Common myeloid progenitor, CD34-positive (primary cell): ENCODE data around the gene STRIT1. TPM values are rescaled to one million over a fixed set of nuclear protein-coding genes. Genes with fewer than 3 reads are reported as not detected.
A peak's percentile ranks its signal among the peaks of the same experiment; 100 is the strongest.

ENCODE experiments used
- CTCF ChIA-PET: fragments of 350-600 bp; sonication (Branson Sonifier 250); formaldehyde crosslinking; loops from one replicate; lab custom pipeline; 2021; ENCODE audit warnings: antibody characterized with exemption; lab: Charles Lee
- POLR2A ChIA-PET: fragments of 350-600 bp; sonication (Branson Sonifier 250); formaldehyde crosslinking; loops from one replicate; lab custom pipeline; 2021; ENCODE audit warnings: antibody characterized with exemption; lab: Charles Lee
- DNase-seq, 3 donors: peaks; one replicate each; pipeline versions ENCODE4 v3.0.0 to v3.0.0-alpha.2; 2013
- H3K27ac ChIP-seq, 2 experiments: 1 replicate in 1 of 2; 2 replicates in 1 of 2; pipeline ENCODE4 v1.7.0; 2013; ENCODE audit warnings: inconsistent platforms in 2 of 2, low read length in 2 of 2, mild to moderate bottlenecking in 2 of 2, low read depth in 1 of 2, moderate library complexity in 1 of 2; ENCODE audit not compliant: severe bottlenecking in 2 of 2, insufficient read depth in 1 of 2, poor library complexity in 1 of 2
- H3K27me3 ChIP-seq, 5 experiments: replicated peaks in 2 of 5; 1 replicate in 3 of 5; 2 replicates in 2 of 5; pipeline versions ENCODE4 v1.6.1 to v1.7.0; 2013; ENCODE audit warnings: low read length in 4 of 5, mild to moderate bottlenecking in 2 of 5, moderate library complexity in 2 of 5, inconsistent platforms in 1 of 5; ENCODE audit not compliant: insufficient read depth in 5 of 5, control insufficient read depth in 4 of 5
- H3K36me3 ChIP-seq, 4 experiments: 1 replicate in 2 of 4; 2 replicates in 2 of 4; pipeline versions ENCODE4 v1.6.1 to v1.7.0; 2013; ENCODE audit warnings: low read length in 3 of 4, control low read depth in 1 of 4, mild to moderate bottlenecking in 1 of 4; ENCODE audit not compliant: control insufficient read depth in 4 of 4, insufficient read depth in 4 of 4
- H3K4me1 ChIP-seq, 4 experiments: 1 replicate in 3 of 4; 2 replicates in 1 of 4; pipeline versions ENCODE4 v1.6.1 to v1.7.1; 2013; ENCODE audit warnings: low read length in 3 of 4, mild to moderate bottlenecking in 3 of 4, control low read depth in 1 of 4, inconsistent platforms in 1 of 4, moderate library complexity in 1 of 4; ENCODE audit not compliant: control insufficient read depth in 4 of 4, insufficient read depth in 4 of 4; ENCODE audit errors: control extremely low read depth in 1 of 4
- H3K4me3 ChIP-seq, 7 experiments: 1 replicate in 4 of 7; 2 replicates in 3 of 7; pipeline versions ENCODE4 v1.5.1 to v1.7.0; 2013; ENCODE audit warnings: mild to moderate bottlenecking in 7 of 7, low read length in 6 of 7, moderate library complexity in 6 of 7, inconsistent platforms in 2 of 7, low read depth in 2 of 7, control low read depth in 1 of 7; ENCODE audit not compliant: insufficient read depth in 4 of 7, control insufficient read depth in 1 of 7; ENCODE audit errors: extremely low read depth in 1 of 7
- H3K9me3 ChIP-seq, 5 experiments: 1 replicate in 4 of 5; 2 replicates in 1 of 5; pipeline versions ENCODE4 v1.6.1 to v1.7.1; 2013; ENCODE audit warnings: low read length in 4 of 5, mild to moderate bottlenecking in 2 of 5, inconsistent platforms in 1 of 5, low read depth in 1 of 5, moderate library complexity in 1 of 5; ENCODE audit not compliant: control insufficient read depth in 4 of 5, insufficient read depth in 2 of 5; ENCODE audit errors: control extremely low read depth in 1 of 5
- WGBS: methylation state at CpG from one replicate; pipeline ENCODE4 v1.1.5; 2013; ENCODE audit not compliant: insufficient coverage; 5-methylcytosine and 5-hydroxymethylcytosine counted together
- polyA plus RNA-seq: library from polyadenylated mRNA; unstranded; fragments of 120-200 nt; gene quantifications from one replicate; pipeline ENCODE4 v1.2.1, GENCODE V29; 2013

STRIT1 gene
- not detected for polyA plus RNA-seq

GRCh38 chr3:155293516-155293915, at the start of gene STRIT1:
TSS of gene STRIT1 (minus strand) at chr3:155293683.
- H3K4me1 ChIP-seq: no peaks in the 10 kb centered on the region
- DNase-seq: no peak
- 67% methylated on average over 3 of the region's 6 CpGs for WGBS
- H3K9me3 ChIP-seq: peaks cover 0 to 16% (median 6%) of the 10 kb centered on the region in 5 experiments
- POLR2A ChIA-PET: interaction anchor here (0.7 kb wide), 1 partner anchor 475 kb away, joined by 4 read pairs; no protein-coding TSS in a partner anchor
- no peaks in the 10 kb centered on the region for H3K36me3 ChIP-seq
- no peak within 1 kb of the TSS for H3K4me3 ChIP-seq
- no peak within 1 kb of the TSS for H3K27ac ChIP-seq
- CTCF ChIA-PET: no interaction called here
- no peaks in the 10 kb centered on the region for H3K27me3 ChIP-seq

GRCh38 chr3:155342344-155342743, 48.9 kb upstream of the STRIT1 start:
- no peaks in the 10 kb centered on the region for H3K27me3 ChIP-seq
- 96% methylated on average over 3 of the region's 3 CpGs for WGBS
- ChIA-PET POLR2A (no interaction called here), CTCF (interaction anchor here (0.6 to 1.6 kb wide), 3 partner anchors 15 to 360 kb away, joined by 3 to 4 read pairs (median 4); no protein-coding TSS in a partner anchor)
- H3K36me3 ChIP-seq: no peaks in the 10 kb centered on the region
- no peak overlapping the region for H3K27ac ChIP-seq
- DNase-seq: no peak
- H3K4me1 ChIP-seq: peaks cover 0 to 15% (median 6%) of the 10 kb centered on the region in 4 experiments
- no peak overlapping the region for H3K4me3 ChIP-seq
- peaks cover 0 to 2% (median 0%) of the 10 kb centered on the region in 5 experiments for H3K9me3 ChIP-seq

GRCh38 chr3:155339052-155339451, 45.6 kb upstream of the STRIT1 start:
- CTCF ChIA-PET: interaction anchor here (1.4 to 1.5 kb wide), 3 partner anchors 13 to 467 kb away, joined by 3 to 5 read pairs (median 4); partner anchors contain the start of gene C3orf33

GRCh38 chr3:155335724-155336354, 42.4 kb upstream of the STRIT1 start:
- peak overlapping the region in 4 of 7 experiments; percentile 6 to 65 (median 44) for H3K4me3 ChIP-seq
- peak overlapping the region; percentile 29 to 79 for H3K27ac ChIP-seq
- H3K27me3 ChIP-seq: no peaks in the 10 kb centered on the region
- H3K4me1 ChIP-seq: peaks cover 29 to 63% (median 46%) of the 10 kb centered on the region in 4 experiments
- no peaks in the 10 kb centered on the region for H3K36me3 ChIP-seq
- no peaks in the 10 kb centered on the region for H3K9me3 ChIP-seq
- 89% methylated on average over 2 of the region's 3 CpGs for WGBS
- ChIA-PET CTCF (interaction anchor here (1.2 to 2.2 kb wide), 7 partner anchors 9 to 366 kb away, joined by 3 to 9 read pairs (median 3); no protein-coding TSS in a partner anchor), POLR2A (no interaction called here)
- DNase-seq: no peak

More at GRCh38 chr3:155339052-155339451, 45.6 kb upstream of the STRIT1 start:
- H3K4me1 ChIP-seq: peaks cover 21 to 43% (median 32%) of the 10 kb centered on the region in 4 experiments
- peaks cover 0 to 2% (median 0%) of the 10 kb centered on the region in 5 experiments for H3K9me3 ChIP-seq
- H3K4me3 ChIP-seq: no peak overlapping the region
- peak in 2 of 3 donors; percentile 25 to 40 for DNase-seq
- H3K36me3 ChIP-seq: no peaks in the 10 kb centered on the region
- no peak overlapping the region for H3K27ac ChIP-seq
- no peaks in the 10 kb centered on the region for H3K27me3 ChIP-seq
- POLR2A ChIA-PET: no interaction called here

- peaks cover 29 to 70% (median 49%) of the 10 kb centered on the region in 4 experiments for H3K4me1 ChIP-seq
Measured at GRCh38 chr3:155334914-155335723, 41.6 kb upstream of the STRIT1 start.

GRCh38 chr3:155334215-155334913, 40.9 kb upstream of the STRIT1 start:
- Histone ChIP-seq H3K36me3 (no peaks in the 10 kb centered on the region), H3K27ac (peak overlapping the region; percentile 38 to 79), H3K4me3 (peak overlapping the region in 1 of 7 experiments; percentile 44), H3K4me1 (peaks cover 29 to 78% (median 51%) of the 10 kb centered on the region in 4 experiments), H3K27me3 (no peaks in the 10 kb centered on the region), H3K9me3 (no peaks in the 10 kb centered on the region)
- WGBS: 10% methylated on average over 1 of the region's 3 CpGs
- CTCF ChIA-PET: interaction anchor here (1.1 to 2.2 kb wide), 4 partner anchors 9 to 369 kb away, joined by 4 to 9 read pairs (median 6); no protein-coding TSS in a partner anchor
- POLR2A ChIA-PET: no interaction called here
- peak in 2 of 3 donors; percentile 21 to 42 for DNase-seq

More at GRCh38 chr3:155334914-155335723, 41.6 kb upstream of the STRIT1 start:
- POLR2A ChIA-PET: no interaction called here
- no peaks in the 10 kb centered on the region for H3K9me3 ChIP-seq
- H3K27ac ChIP-seq: peak overlapping the region; percentile 29 to 79
- WGBS: 0% methylated on average over 4 of the region's 6 CpGs
- CTCF ChIA-PET: interaction anchor here (0.6 to 2.2 kb wide), 9 partner anchors 9 to 1008 kb away, joined by 3 to 9 read pairs (median 3); no protein-coding TSS in a partner anchor
- H3K27me3 ChIP-seq: no peaks in the 10 kb centered on the region
- DNase-seq: peak; percentile 97 to 100 (median 99)
- H3K36me3 ChIP-seq: no peaks in the 10 kb centered on the region
- peak overlapping the region in 5 of 7 experiments; percentile 6 to 65 (median 43) for H3K4me3 ChIP-seq
